SK-N-SH treated with all-trans-retinoic acid at 6 μM for 48 hours (cell line): Measurements from ENCODE around the gene PLPP2.

Experiments
- ATAC-seq: fragments of 200-7000 bp; cut with Tn5 transposase; 3 replicates; pipeline ENCODE4 v1.9.1; 2020; ENCODE audit warnings: mild to moderate bottlenecking, moderate library complexity
- ARNTL ChIP-seq: fragments of 450-650 bp; formaldehyde crosslinking; IDR thresholded peaks from 2 replicates; pipeline ENCODE4 v1.5.0; 2020; ENCODE audit warnings: low read depth, mild to moderate bottlenecking, moderate library complexity, borderline replicate concordance
- BACH2 ChIP-seq: fragments of 250-450 bp; sonication (Bioruptor Pico); IDR thresholded peaks from 2 replicates; pipeline ENCODE4 v1.9.0; 2021; ENCODE audit warnings: mild to moderate bottlenecking, borderline replicate concordance
- ESRRG ChIP-seq: fragments of 250-450 bp; sonication (Bioruptor Pico); IDR thresholded peaks from 2 replicates; pipeline ENCODE4 v1.6.1; 2021; ENCODE audit warnings: mild to moderate bottlenecking
- GLIS3 ChIP-seq: fragments of 250-450 bp; sonication (Bioruptor Pico); IDR thresholded peaks from 2 replicates; pipeline ENCODE4 v1.5.0; 2020; ENCODE audit warnings: mild to moderate bottlenecking, moderate library complexity
- ISL1 ChIP-seq: fragments of 250-450 bp; sonication (Bioruptor Pico); IDR thresholded peaks from 2 replicates; pipeline ENCODE4 v2.1.2; 2022; ENCODE audit warnings: mild to moderate bottlenecking, moderate library complexity
- OSR1 ChIP-seq: fragments of 250-450 bp; sonication (Bioruptor Pico); IDR thresholded peaks from 2 replicates; pipeline ENCODE4 v1.8.0; 2022; ENCODE audit warnings: moderate library complexity, mild to moderate bottlenecking, inconsistent platforms
- PPARA ChIP-seq: fragments of 250-450 bp; sonication (Bioruptor Pico); IDR thresholded peaks from 2 replicates; pipeline ENCODE4 v1.5.0; 2020; ENCODE audit warnings: mild to moderate bottlenecking, borderline replicate concordance
- RARB ChIP-seq: fragments of 250-450 bp; sonication (Bioruptor Pico); IDR thresholded peaks from 2 replicates; pipeline ENCODE4 v1.8.0; 2021; ENCODE audit warnings: mild to moderate bottlenecking, moderate library complexity
- SNAI2 ChIP-seq: fragments of 250-450 bp; sonication (Bioruptor Pico); IDR thresholded peaks from 2 replicates; pipeline ENCODE4 v1.5.0; 2020; ENCODE audit warnings: mild to moderate bottlenecking, moderate library complexity
- TCF4 ChIP-seq: fragments of 250-450 bp; sonication (Bioruptor Pico); IDR thresholded peaks from 2 replicates; pipeline ENCODE4 v1.8.0; 2021; ENCODE audit warnings: mild to moderate bottlenecking, moderate library complexity, borderline replicate concordance
- TOX ChIP-seq: fragments of 250-450 bp; sonication (Bioruptor Pico); IDR thresholded peaks from 2 replicates; pipeline ENCODE4 v1.8.0; 2021; ENCODE audit warnings: mild to moderate bottlenecking, moderate library complexity, borderline replicate concordance
- ZC3H10 ChIP-seq: fragments of 250-450 bp; sonication (Bioruptor Pico); IDR thresholded peaks from 2 replicates; pipeline ENCODE4 v1.5.1; 2021; ENCODE audit warnings: mild to moderate bottlenecking, moderate library complexity
- ZFP3 ChIP-seq: fragments of 250-450 bp; sonication (Bioruptor Pico); IDR thresholded peaks from 2 replicates; pipeline ENCODE4 v1.5.0; 2020; ENCODE audit warnings: mild to moderate bottlenecking, moderate library complexity
- ZFP30 ChIP-seq: fragments of 450-650 bp; formaldehyde crosslinking; IDR thresholded peaks from 2 replicates; pipeline ENCODE4 v1.5.0; 2022; ENCODE audit warnings: mild to moderate bottlenecking, moderate library complexity
- ZNF565 ChIP-seq: fragments of 450-650 bp; formaldehyde crosslinking; conservative IDR thresholded peaks from 2 replicates; pipeline ENCODE4 v1.5.0; 2020; ENCODE audit warnings: low read depth, mild to moderate bottlenecking, moderate library complexity
- ZNF70 ChIP-seq: fragments of 450-650 bp; formaldehyde crosslinking; IDR thresholded peaks from 2 replicates; pipeline ENCODE4 v1.5.0; 2020; ENCODE audit warnings: mild to moderate bottlenecking, moderate library complexity
- ZNF8 ChIP-seq: fragments of 450-650 bp; formaldehyde crosslinking; IDR thresholded peaks from 2 replicates; pipeline ENCODE4 v1.5.0; 2020; ENCODE audit warnings: mild to moderate bottlenecking, moderate library complexity
- TF ChIP-seq, protein P1 (sequence below): fragments of 250-450 bp; sonication (Bioruptor Pico); IDR thresholded peaks from 2 replicates; pipeline ENCODE4 v1.5.1; 2021; ENCODE audit warnings: mild to moderate bottlenecking, moderate library complexity
- TF ChIP-seq, protein P2 (sequence below): fragments of 250-450 bp; sonication (Bioruptor Pico); IDR thresholded peaks from 2 replicates; pipeline ENCODE4 v1.8.0; 2020; ENCODE audit warnings: mild to moderate bottlenecking, moderate library complexity, borderline replicate concordance
- TF ChIP-seq, protein P3 (sequence below): fragments of 250-450 bp; sonication (Bioruptor Pico); IDR thresholded peaks from 2 replicates; pipeline ENCODE4 v1.5.1; 2020; ENCODE audit warnings: low read depth, mild to moderate bottlenecking, moderate library complexity

The PLPP2 gene

DNA sequence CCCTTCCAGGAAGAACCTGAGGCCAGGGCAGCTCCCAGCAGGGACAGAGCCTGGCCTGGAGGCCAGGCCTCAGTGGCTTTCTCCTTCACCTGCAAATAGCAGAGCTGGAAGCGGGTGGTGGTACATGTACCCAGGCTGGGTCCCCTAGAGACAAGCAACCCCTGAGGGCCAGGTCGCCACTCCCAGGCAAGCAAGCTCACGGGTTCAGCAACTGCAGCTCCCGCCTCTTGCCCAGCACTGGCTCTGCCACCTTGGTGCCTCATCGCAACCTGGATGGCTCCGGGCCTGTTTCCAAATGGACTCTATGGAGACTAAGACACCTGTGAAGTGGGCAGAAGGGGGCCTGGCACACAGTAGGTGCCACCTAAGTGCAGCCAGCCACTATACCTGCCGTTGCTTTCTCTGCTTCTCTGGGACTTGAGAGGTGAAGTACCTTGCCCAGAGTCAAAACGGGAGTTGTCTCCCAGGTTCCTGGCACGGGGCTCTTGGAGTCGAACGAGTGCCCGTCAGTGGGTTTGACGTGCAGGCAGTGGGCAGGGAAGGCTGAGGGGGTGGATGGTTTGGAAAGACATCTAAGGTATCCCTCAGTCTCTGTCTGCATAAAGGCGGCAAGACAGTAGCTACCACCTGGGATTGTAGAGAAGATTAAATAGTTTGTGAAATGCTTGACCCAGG, 2.4 kb upstream of the PLPP2 start (continued):
- TF ChIP-seq, protein P1, sequence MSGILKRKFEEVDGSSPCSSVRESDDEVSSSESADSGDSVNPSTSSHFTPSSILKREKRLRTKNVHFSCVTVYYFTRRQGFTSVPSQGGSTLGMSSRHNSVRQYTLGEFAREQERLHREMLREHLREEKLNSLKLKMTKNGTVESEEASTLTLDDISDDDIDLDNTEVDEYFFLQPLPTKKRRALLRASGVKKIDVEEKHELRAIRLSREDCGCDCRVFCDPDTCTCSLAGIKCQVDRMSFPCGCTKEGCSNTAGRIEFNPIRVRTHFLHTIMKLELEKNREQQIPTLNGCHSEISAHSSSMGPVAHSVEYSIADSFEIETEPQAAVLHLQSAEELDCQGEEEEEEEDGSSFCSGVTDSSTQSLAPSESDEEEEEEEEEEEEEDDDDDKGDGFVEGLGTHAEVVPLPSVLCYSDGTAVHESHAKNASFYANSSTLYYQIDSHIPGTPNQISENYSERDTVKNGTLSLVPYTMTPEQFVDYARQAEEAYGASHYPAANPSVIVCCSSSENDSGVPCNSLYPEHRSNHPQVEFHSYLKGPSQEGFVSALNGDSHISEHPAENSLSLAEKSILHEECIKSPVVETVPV: no peak
- TF ChIP-seq SNAI2 (CRISPR knock-in tag) (no peak), ZFP3 (CRISPR knock-in tag) (no peak)

DNA sequence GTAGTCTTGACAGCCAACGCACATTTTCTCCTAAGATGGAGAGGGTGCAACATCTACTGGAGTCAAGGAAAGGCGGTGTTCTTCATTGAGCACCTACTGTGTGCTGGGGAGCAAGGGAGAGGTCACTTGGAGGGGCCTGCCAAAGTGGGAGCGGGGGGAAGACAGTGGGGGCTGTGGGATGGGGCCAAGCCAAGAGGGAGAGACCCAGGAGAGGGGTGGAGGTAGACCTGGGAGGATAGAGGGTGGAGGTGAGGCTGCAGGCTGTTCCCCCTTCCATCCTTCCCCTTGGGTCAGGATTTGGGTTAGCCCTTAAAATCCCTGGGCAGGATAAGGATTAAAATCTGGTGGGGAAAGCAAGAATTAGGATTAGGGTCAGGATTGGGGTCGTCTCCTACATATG, 1.7 kb upstream of the PLPP2 start:
- TF ChIP-seq, protein P2, sequence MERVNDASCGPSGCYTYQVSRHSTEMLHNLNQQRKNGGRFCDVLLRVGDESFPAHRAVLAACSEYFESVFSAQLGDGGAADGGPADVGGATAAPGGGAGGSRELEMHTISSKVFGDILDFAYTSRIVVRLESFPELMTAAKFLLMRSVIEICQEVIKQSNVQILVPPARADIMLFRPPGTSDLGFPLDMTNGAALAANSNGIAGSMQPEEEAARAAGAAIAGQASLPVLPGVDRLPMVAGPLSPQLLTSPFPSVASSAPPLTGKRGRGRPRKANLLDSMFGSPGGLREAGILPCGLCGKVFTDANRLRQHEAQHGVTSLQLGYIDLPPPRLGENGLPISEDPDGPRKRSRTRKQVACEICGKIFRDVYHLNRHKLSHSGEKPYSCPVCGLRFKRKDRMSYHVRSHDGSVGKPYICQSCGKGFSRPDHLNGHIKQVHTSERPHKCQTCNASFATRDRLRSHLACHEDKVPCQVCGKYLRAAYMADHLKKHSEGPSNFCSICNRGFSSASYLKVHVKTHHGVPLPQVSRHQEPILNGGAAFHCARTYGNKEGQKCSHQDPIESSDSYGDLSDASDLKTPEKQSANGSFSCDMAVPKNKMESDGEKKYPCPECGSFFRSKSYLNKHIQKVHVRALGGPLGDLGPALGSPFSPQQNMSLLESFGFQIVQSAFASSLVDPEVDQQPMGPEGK (CRISPR knock-in tag): no peak
- ATAC-seq: no peak

DNA sequence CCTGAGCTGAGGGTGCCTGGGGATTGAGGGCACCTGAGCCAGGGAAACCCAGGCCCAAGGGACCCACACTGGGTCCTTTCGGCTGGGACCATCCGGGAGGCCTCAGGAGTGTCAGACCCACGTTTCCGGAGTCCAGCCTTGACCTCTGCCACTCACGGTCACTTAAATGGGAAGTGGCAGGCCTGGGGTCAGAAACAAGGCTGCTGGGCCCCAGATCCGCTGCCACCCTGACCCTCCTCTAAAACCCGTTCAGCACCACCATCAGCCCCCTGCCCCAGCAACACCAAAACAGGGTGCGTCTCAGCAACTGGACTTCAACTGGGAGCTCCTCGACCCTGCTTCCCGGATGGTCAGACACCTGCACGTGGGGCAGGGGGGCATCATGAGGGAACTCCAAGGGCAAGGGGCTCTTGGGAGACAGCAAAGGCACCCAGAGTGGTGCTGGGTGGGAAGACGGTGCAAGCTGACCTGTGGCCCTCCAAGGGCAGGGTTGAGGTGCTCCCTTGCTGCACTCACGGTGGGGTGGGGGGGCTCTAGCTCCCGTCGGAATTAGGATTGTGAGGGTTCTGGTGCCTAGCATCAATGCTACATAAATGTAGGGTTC, 1.2 kb upstream of the PLPP2 start:
- no peak; the same call in 2 of the 3 replicates for ATAC-seq
- TF ChIP-seq RARB (CRISPR knock-in tag) (no peak), ARNTL (CRISPR knock-in tag) (no peak), TOX (CRISPR knock-in tag) (no peak), BACH2 (CRISPR knock-in tag) (no peak), ZNF565 (CRISPR knock-in tag) (no peak), ISL1 (CRISPR knock-in tag) (no peak), ZFP30 (CRISPR knock-in tag) (no peak), TCF4 (no peak), ZC3H10 (CRISPR knock-in tag) (no peak), ESRRG (CRISPR knock-in tag) (no peak), PPARA (CRISPR knock-in tag) (no peak), ZNF70 (no peak)
- TF ChIP-seq, protein P3, sequence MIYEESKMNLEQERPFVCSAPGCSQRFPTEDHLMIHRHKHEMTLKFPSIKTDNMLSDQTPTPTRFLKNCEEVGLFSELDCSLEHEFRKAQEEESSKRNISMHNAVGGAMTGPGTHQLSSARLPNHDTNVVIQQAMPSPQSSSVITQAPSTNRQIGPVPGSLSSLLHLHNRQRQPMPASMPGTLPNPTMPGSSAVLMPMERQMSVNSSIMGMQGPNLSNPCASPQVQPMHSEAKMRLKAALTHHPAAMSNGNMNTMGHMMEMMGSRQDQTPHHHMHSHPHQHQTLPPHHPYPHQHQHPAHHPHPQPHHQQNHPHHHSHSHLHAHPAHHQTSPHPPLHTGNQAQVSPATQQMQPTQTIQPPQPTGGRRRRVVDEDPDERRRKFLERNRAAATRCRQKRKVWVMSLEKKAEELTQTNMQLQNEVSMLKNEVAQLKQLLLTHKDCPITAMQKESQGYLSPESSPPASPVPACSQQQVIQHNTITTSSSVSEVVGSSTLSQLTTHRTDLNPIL (CRISPR knock-in tag): no peak
- TF ChIP-seq, protein P1: no peak

DNA sequence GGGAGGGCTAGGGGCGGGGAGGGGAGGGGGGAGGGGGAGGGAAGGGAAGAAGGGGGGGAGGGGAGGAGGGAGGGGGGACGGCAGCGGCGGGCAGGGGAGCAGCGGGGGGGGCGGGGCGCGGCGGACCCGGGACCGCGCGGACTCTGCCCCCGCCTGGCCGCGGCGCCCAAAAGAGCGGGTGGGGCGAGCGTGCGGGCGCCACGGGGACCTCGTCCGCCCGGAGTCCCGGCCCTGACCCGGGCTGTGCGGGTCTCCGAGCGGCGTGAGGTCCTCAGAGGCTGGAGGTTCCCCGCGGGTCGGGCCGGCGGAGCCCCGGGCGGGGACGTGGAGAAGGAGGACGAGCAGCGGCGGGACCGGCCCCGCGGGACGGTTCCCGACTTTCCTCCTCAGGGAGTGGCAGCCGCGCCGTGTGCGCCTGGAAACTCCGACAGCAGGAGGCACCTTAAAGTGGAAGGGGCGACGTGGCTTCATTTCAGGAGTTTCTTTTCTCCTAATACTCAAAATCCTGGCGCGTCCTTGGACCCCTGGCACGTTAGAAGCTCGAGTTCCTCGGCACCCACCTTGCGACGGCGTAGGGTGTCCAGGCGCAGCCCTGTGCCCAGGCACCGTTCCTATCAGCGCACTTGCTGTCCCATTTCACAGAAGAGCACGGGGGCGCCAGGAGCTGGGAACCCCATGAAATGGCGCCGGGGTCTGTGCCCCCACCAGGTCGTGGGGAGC, 518 bp upstream of the PLPP2 start:
- peak; percentile 19; the same call in 2 of the 3 replicates for ATAC-seq
- TF ChIP-seq ARNTL (CRISPR knock-in tag) (no peak), ZNF8 (CRISPR knock-in tag) (no peak), SNAI2 (CRISPR knock-in tag) (no peak), ZC3H10 (CRISPR knock-in tag) (no peak), ISL1 (CRISPR knock-in tag) (no peak), RARB (CRISPR knock-in tag) (no peak), OSR1 (CRISPR knock-in tag) (no peak), GLIS3 (CRISPR knock-in tag) (no peak), BACH2 (CRISPR knock-in tag) (no peak)
- TF ChIP-seq, protein P1: no peak
- TF ChIP-seq, all 23 proteins: peak for 0
